Measurements from ENCODE around the gene MS4A6E.
"Not testable (repeated sequence)": the region's sequence is repeated elsewhere in the genome, so short reads cannot be mapped to it uniquely, and the experiment has no call there.

Gene MS4A6E, protein sequence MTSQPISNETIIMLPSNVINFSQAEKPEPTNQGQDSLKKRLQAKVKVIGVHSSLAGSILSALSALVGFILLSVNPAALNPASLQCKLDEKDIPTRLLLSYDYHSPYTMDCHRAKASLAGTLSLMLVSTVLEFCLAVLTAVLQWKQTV

GRCh38 chr11:60326955-60327354, at the start of gene MS4A6E:
TSS of gene MS4A6E (plus strand) at chr11:60327255. CDS start at chr11:60334896, 7,641 bp downstream.
- DNase-seq, result no peak

DNA sequence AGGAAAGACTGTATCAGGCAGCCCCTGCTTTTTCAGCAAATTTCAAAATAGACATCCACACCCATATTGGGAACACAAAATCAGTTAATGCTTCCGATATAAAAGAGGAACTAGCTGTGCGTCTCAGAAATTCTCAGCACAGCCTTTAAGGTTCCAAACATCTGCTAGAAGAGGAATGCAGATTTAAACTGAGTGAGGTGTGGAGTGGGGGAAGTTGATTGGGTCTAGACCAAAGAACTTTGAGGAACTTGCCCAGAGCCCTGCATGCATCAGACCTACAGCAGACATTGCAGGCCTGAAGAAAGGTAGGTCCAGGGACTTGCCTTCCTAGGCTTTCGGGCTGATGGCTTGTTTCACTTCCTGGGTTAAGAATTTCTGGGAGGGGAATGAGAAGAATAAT, 46.6 kb upstream of the MS4A6E start, which contains the start of gene MS4A4A:
TSS of gene MS4A4A (plus strand) at position 255 of the 400 bp plus-strand sequence. CDS start at position 265, 10 bp downstream.
- no peak for DNase-seq

GRCh38 chr11:60281485-60281884, 45.6 kb upstream of the MS4A6E start:
- no peak for DNase-seq

DNA sequence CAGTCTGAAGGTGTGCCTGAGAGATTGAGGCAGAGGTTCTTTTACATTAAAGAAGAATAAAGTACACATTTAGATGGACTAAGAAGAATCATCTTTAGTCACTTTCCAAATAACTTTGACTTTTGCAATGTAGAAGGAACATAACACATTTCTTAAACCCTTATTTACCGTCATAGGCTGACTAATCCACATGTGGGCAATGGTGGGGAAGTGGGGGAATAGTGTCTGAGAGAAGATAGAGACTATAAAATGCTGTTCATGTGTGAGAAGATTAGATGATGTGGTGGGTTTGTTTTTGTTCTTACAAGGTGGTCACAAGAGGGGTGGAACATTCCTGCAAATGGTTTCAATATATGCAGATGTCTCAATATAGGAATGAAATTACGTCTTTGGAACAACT, 44.8 kb upstream of the MS4A6E start:
- DNase-seq, result no peak

DNA sequence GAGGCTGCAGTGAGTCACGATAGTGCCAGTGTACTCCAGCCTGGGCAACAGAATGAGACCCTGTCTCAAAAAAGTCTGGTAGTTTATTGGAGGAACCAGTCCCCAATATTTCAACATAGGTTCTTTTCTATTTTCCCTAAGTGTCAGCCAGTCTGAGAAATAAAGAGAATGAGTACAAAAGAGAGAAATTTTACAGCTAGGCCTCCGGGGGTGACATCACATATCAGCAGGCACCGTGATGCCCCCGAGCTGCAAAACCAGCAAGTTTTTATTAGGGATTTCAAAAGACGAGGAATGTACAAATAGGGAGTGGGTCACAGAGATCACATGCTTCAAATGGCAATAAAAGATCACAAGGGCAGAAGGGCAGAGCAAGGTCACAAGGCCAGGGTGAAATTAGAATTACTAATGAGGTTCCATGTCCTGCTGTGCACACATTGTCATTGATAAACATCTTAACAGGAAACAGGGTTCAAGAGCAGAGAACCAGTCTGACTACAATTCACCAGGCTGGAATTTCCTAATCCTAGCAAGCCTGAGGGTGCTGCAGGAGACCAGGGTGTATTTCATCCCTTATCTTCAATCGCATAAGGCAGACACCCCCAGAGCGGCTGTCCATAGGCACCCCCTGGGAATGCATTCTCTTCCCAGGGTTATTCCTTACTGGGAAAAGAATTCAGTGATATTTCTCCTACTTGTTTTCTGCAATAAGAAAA, 41.5 kb upstream of the MS4A6E start:
- DNase-seq, result not testable (repeated sequence)

GRCh38 chr11:60288531-60288930, 38.5 kb upstream of the MS4A6E start:
- no peak for DNase-seq

- no peak for DNase-seq
Measured at GRCh38 chr11:60292145-60292544, 34.9 kb upstream of the MS4A6E start.

- no peak for DNase-seq
Measured at GRCh38 chr11:60301178-60301577, 25.9 kb upstream of the MS4A6E start.

- DNase-seq, result not testable (repeated sequence)
Measured at GRCh38 chr11:60301884-60302283, 25.2 kb upstream of the MS4A6E start.

DNA sequence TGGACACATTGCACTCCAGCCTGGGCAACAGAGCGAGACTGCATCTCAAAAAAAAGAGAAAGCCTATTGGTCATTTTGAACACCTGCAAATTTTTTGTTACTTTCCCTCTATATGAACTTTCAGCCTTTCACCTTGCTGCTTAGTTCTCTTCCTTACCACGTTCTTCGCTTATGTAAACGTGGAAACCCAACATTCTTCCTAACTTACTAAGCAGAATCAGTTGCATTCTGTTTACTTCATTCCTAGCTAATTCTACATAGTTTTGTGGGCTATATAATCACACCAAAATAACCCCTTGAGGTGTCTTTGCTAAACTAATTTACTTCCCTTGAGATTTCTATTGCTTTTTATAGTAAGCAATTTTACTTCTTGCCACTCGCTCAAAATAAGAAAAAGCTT, 23.4 kb upstream of the MS4A6E start:
- DNase-seq, result no peak

DNA sequence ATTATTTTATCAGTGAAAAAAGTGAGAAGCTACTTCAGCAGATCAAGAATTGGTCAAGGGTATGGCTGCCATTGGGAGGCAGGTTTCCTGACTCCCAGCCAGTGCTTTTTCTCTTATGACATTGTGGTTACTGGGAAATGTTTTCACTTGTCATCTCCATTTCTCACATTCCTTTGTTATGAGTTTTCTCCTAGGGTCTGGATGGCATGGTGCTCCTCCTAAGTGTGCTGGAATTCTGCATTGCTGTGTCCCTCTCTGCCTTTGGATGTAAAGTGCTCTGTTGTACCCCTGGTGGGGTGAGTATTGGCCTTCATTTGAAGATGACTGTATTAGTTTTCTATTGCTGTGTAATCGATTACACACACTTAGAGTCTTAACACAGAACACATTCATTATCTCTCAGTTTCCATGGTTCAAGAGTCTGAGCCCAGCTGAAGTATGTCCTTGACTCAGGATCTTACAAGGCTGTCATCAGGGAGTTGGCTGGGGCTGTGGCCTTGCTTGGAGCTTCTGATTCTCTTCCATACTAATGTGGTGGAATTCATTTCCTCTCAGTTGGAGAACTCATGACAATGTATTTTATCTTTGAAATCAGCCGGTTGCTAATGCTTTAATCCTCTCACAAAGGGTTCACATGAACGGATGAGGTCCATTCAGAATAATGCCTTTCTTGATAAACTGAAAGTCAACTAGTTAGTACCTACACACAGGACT, 21.0 kb upstream of the MS4A6E start:
- no peak for DNase-seq

GRCh38 chr11:60307507-60308195, 19.4 kb upstream of the MS4A6E start:
- no peak for DNase-seq

DNA sequence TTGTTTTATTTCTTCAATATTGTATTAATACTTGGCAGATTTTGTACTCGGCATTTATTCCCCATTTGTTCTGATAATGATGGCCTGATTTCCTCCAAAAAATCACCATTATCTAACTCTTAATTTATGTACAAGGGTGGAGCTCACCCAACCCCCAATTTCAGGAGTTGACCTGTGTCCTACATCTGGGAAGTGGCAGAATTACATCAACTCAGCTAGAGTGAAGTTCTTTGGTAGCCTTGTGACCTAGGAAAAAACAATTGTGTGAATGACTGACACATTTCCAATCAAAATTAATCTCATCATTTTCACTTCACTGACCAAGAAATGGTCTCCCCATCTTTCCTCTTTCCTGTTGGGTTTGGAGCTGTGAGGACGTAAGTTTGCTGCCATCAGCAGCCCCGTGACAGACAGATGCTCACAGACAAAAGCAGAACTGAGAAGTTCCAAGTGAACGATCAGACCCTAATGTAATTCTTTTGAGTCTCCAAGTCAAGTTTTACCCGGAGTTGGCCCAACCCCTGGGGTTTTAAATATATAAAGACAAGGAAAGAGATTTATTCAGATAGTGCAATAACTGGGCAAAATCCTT, 16.6 kb upstream of the MS4A6E start:
- DNase-seq, result no peak

- DNase-seq, result no peak
Measured at GRCh38 chr11:60314635-60315321, 12.3 kb upstream of the MS4A6E start.

- DNase-seq, result no peak
Measured at GRCh38 chr11:60315871-60316270, 11.2 kb upstream of the MS4A6E start.

- DNase-seq, result no peak
Measured at GRCh38 chr11:60316317-60316716, 10.7 kb upstream of the MS4A6E start.

GRCh38 chr11:60318726-60319125, 8.3 kb upstream of the MS4A6E start:
- DNase-seq, result no peak

GRCh38 chr11:60321051-60321450, 6.0 kb upstream of the MS4A6E start:
- DNase-seq, result no peak

- no peak for DNase-seq
Measured at GRCh38 chr11:60328460-60328859, 1.4 kb downstream of the MS4A6E start.

DNA sequence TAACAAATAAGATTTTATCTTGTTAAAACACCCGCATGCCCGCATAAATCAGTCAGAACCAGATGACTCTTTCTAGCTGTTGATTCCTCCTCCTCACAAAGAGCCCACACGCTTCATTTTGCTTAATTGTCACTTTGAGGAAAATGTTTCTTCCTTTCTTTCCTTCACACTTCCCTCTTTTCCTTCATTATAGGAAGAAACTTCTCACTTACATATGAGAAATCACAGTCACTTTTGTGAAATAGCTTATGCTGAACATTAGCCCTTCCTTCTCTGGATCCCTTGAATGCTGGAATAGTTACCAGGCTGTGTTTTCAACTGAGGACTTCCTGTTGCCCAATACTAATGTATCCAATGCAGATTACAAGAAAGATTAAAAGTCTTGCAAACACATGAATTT, 5.8 kb downstream of the MS4A6E start:
- no peak for DNase-seq

DNA sequence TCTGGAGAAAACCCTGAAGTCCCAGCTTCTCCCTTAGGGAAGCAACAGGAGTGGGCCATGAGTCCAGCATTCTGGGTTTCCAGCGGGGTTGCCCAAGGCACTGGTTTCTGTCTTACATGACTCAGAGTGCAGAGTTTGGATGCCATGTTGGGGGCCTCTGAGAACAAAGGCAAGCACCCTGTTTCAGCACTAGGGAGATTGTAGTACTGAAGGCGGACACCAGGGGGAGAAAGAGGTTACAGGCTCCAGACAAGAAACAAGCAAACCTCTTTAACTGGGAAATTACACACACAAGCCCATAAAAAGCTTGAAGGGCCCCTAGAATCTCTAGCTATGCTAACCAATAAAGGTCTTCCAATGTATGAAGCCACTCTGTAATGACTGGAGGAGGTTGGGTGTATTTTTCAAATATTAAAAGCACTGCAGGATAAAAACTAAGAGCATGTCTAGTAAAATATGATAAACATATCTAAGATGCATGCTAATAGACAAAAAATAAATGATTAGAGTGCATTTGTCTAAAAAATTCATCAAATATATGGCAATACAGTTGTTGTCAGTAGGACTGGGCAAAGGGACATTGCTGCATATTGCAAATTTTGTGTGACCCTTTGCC, 7.1 kb downstream of the MS4A6E start:
- DNase-seq, result peak; percentile 61
